Thoracic aorta (tissue), 2 donors: ENCODE measurements around the gene ADIPOR2. TPM values are rescaled to one million over a fixed set of nuclear protein-coding genes. Genes with fewer than 3 reads are reported as not detected.
"Not testable (repeated sequence)": the region's sequence is repeated elsewhere in the genome, so short reads cannot be mapped to it uniquely, and the experiment has no call there.

ENCODE experiments used
- ATAC-seq: fragments of 150-250 bp; one replicate; pipeline ENCODE4 v1.8.0; 2017; ENCODE audit warnings: low read depth; ENCODE audit not compliant: insufficient number of reproducible peaks, low FRiP score
- DNase-seq: peaks from one replicate; pipeline ENCODE4 v3.0.0-alpha.2; 2020; ENCODE audit warnings: low spot score
- H3K27ac ChIP-seq, 2 donors: fragments of 200-600 bp; sonication (generic); 1 replicate in 1 of 2; 2 replicates in 1 of 2; pipeline ENCODE4 v1.5.1; 2016; ENCODE audit warnings: mild to moderate bottlenecking in 2 of 2, moderate library complexity in 2 of 2
- H3K27me3 ChIP-seq: fragments of 200-600 bp; sonication (generic); replicated peaks from 2 replicates; pipeline ENCODE4 v1.6.0; 2016; ENCODE audit warnings: mild to moderate bottlenecking; ENCODE audit not compliant: insufficient read depth
- H3K36me3 ChIP-seq: fragments of 200-600 bp; sonication (generic); one replicate; pipeline ENCODE4 v1.5.1; 2016
- H3K4me1 ChIP-seq, 2 donors: fragments of 200-600 bp; sonication (generic); 1 replicate in 1 of 2; 2 replicates in 1 of 2; pipeline versions ENCODE4 v1.5.1 to v1.6.0; 2016; ENCODE audit warnings: low read depth in 2 of 2, mild to moderate bottlenecking in 1 of 2; ENCODE audit not compliant: control insufficient read depth in 1 of 2
- H3K4me3 ChIP-seq: fragments of 200-600 bp; sonication (generic); 2 replicates; pipeline ENCODE4 v1.5.1; 2016; ENCODE audit warnings: mild to moderate bottlenecking
- H3K9me3 ChIP-seq: fragments of 200-600 bp; sonication (generic); 2 replicates; pipeline ENCODE4 v1.5.1; 2016
- CTCF ChIP-seq: fragments of 200-600 bp; sonication (generic); IDR thresholded peaks from one replicate; pipeline ENCODE4 v1.5.1; 2019; ENCODE audit warnings: antibody characterized with exemption
- total RNA-seq, 2 donors: library from RNA; depleted of rRNA; stranded (reverse); fragments of >200 nt; gene quantifications; one replicate each; pipeline versions ENCODE4 v1.1.0 to v1.2.3, GENCODE V29; 2016

The ADIPOR2 gene
- total RNA-seq, 2 donors from 2014 or later, result 24.2 to 43.0 TPM

DNA sequence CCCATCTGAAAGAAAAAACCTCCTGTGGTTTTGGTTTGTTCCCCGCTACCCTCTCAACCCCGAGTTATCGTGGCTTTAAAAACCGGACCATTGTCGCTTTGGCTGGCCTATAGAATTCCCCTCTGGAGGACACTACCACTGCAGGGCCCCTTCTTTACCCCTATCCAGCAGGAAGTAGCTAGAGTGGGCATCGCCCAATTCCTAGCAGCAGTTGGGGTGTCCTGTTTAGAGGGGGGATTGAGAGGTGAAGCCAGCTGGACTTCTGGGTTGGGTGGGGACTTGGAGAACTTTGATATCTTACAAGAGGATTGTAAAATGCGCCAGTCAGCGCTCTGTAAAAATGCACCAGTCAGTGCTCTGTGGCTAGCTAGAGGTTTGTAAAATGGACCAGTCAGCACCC is 24.6 kb downstream of the ADIPOR2 start:
- not testable (repeated sequence) for H3K36me3 ChIP-seq, H3K27ac ChIP-seq, DNase-seq, H3K4me3 ChIP-seq, H3K27me3 ChIP-seq, ATAC-seq, H3K9me3 ChIP-seq
- H3K4me1 ChIP-seq, result peaks cover 3 to 74% of the 10 kb centered on the region in 2 donors

GRCh38 chr12:1716215-1716862 is 25.5 kb downstream of the ADIPOR2 start:
- no peak for TF ChIP-seq CTCF
- H3K4me1 ChIP-seq, result peaks cover 3 to 70% of the 10 kb centered on the region in 2 donors
- no peaks in the 10 kb centered on the region for H3K27me3 ChIP-seq
- H3K9me3 ChIP-seq, result peaks cover 3% of the 10 kb centered on the region
- ATAC-seq (no peak), DNase-seq (no peak)
- no peaks in the 10 kb centered on the region for H3K36me3 ChIP-seq
- H3K27ac ChIP-seq, result no peak overlapping the region
- H3K4me3 ChIP-seq, result no peak overlapping the region

DNA sequence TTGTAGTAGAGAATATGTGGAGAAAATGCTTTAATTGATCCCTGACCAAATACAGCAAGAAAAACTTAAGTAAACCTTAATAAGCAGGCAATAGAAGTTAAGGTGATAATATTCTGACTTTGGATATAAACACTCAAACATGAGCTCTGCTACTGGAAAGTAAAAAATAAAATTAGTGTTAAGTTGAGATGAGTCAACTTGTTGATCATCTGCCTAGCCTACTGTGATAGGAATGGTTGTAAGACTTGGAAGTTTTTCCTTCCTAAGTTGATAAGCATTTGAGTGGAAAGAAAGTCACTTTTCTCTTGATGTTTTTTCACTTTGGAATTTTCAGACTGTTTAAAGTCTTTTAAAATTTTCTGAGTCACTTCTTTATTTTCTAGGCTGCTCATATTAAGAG is 26.0 kb downstream of the ADIPOR2 start:
- Histone ChIP-seq H3K27me3 (no peaks in the 10 kb centered on the region), H3K27ac (no peak overlapping the region), H3K9me3 (peaks cover 3% of the 10 kb centered on the region), H3K4me3 (no peak overlapping the region), H3K4me1 (peaks cover 3 to 71% of the 10 kb centered on the region in 2 donors), H3K36me3 (no peaks in the 10 kb centered on the region)
- no peak for TF ChIP-seq CTCF
- DNase-seq, result no peak
- no peak for ATAC-seq

- TF ChIP-seq CTCF, result no peak
- no peaks in the 10 kb centered on the region for H3K27me3 ChIP-seq
- peaks cover 3 to 54% of the 10 kb centered on the region in 2 donors for H3K4me1 ChIP-seq
- no peak for DNase-seq
- H3K27ac ChIP-seq, result no peak overlapping the region
- H3K36me3 ChIP-seq, result no peaks in the 10 kb centered on the region
- H3K9me3 ChIP-seq, result peaks cover 3% of the 10 kb centered on the region
- ATAC-seq, result no peak
- H3K4me3 ChIP-seq, result no peak overlapping the region
Measured at GRCh38 chr12:1719139-1719538, 28.3 kb downstream of the ADIPOR2 start.

GRCh38 chr12:1720494-1720893 is 29.6 kb downstream of the ADIPOR2 start:
- Histone ChIP-seq H3K4me1 (peaks cover 3 to 46% of the 10 kb centered on the region in 2 donors), H3K27me3 (no peaks in the 10 kb centered on the region), H3K27ac (no peak overlapping the region), H3K36me3 (no peaks in the 10 kb centered on the region), H3K9me3 (peaks cover under 1% of the 10 kb centered on the region), H3K4me3 (no peak overlapping the region)
- ATAC-seq, result no peak
- no peak for DNase-seq
- no peak for TF ChIP-seq CTCF

DNA sequence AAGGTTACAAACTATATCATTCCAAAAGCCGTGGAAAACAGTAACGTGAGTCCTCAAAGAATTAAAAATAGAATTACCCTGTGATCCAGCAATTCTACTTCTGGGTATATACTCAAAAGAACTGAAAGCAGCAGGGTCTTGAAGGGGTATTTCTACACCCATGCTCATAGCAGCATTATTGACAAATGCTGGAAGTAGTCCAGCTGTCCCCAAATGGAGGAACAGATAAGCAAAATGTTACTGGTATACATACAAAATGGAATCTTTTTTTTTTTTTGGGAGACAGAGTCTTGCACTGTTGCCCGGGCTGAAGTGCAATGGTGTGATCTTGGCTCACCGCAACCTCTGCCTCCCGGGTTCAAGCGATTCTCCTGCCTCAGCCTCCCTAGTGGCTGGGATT is 32.9 kb downstream of the ADIPOR2 start:
- Histone ChIP-seq H3K9me3 (no peaks in the 10 kb centered on the region), H3K27ac (no peak overlapping the region), H3K27me3 (no peaks in the 10 kb centered on the region), H3K4me1 (peaks cover 0 to 26% of the 10 kb centered on the region in 2 donors), H3K4me3 (no peak overlapping the region), H3K36me3 (peaks cover 2% of the 10 kb centered on the region)
- DNase-seq (no peak), ATAC-seq (no peak)
- TF ChIP-seq CTCF, result no peak
